Neuronal stem cell (in vitro differentiated cells): Measurements from ENCODE around the gene CFAP58.

Experiments
- DNase-seq: peaks from one replicate; pipeline ENCODE4 v3.0.0-alpha.2; 2013; ENCODE audit warnings: low spot score
- H2AFZ ChIP-seq: one replicate; pipeline ENCODE4 v1.6.1; 2013; ENCODE audit warnings: mild to moderate bottlenecking, low read length, inconsistent platforms
- H2AK5ac ChIP-seq: 2 replicates; pipeline ENCODE4 v1.6.1; 2013; ENCODE audit warnings: low read depth, mild to moderate bottlenecking, inconsistent platforms, low read length, moderate library complexity, mixed read lengths
- H2BK120ac ChIP-seq: 2 replicates; pipeline ENCODE4 v1.6.1; 2013; ENCODE audit warnings: low read depth, mild to moderate bottlenecking, inconsistent platforms, low read length, moderate library complexity, mixed read lengths
- H2BK12ac ChIP-seq: one replicate; pipeline ENCODE4 v1.6.1; 2013; ENCODE audit warnings: low read length, inconsistent platforms
- H2BK15ac ChIP-seq: 2 replicates; pipeline ENCODE4 v1.6.1; 2013; ENCODE audit warnings: mild to moderate bottlenecking, low read length, inconsistent platforms, mixed read lengths
- H2BK5ac ChIP-seq: one replicate; pipeline ENCODE4 v1.6.1; 2013; ENCODE audit warnings: inconsistent platforms, mild to moderate bottlenecking, low read length, moderate library complexity
- H3K14ac ChIP-seq: one replicate; pipeline ENCODE4 v1.6.1; 2013; ENCODE audit warnings: low read length, inconsistent platforms
- H3K18ac ChIP-seq: 2 replicates; pipeline ENCODE4 v1.6.1; 2013; ENCODE audit warnings: low read length, inconsistent platforms
- H3K23ac ChIP-seq: 2 replicates; pipeline ENCODE4 v1.6.1; 2013; ENCODE audit warnings: low read depth, mild to moderate bottlenecking, mixed read lengths, low read length, inconsistent platforms; ENCODE audit not compliant: poor library complexity
- H3K27ac ChIP-seq: replicated peaks from 3 replicates; pipeline ENCODE4 v1.5.1; 2013; ENCODE audit warnings: low read length, inconsistent platforms
- H3K27me3 ChIP-seq, 3 experiments: 2 replicates each; pipeline ENCODE4 v1.6.1; 2013; ENCODE audit warnings: low read length in 3 of 3, mild to moderate bottlenecking in 2 of 3, inconsistent platforms in 1 of 3, low read depth in 1 of 3, mixed read lengths in 1 of 3, moderate library complexity in 1 of 3; ENCODE audit not compliant: control insufficient read depth in 3 of 3, insufficient read depth in 3 of 3
- H3K36me3 ChIP-seq, 2 donors: replicated peaks in 1 of 2; 2 replicates each; pipeline ENCODE4 v1.6.1; 2013; ENCODE audit warnings: low read length in 2 of 2; ENCODE audit not compliant: control insufficient read depth in 2 of 2, insufficient read depth in 2 of 2
- H3K4ac ChIP-seq: 2 replicates; pipeline ENCODE4 v1.6.1; 2013; ENCODE audit warnings: inconsistent platforms, mild to moderate bottlenecking, low read length, moderate library complexity
- H3K4me1 ChIP-seq, 2 donors: 1 replicate in 1 of 2; 2 replicates in 1 of 2; pipeline ENCODE4 v1.6.1; 2013; ENCODE audit warnings: low read length in 2 of 2, low read depth in 1 of 2; ENCODE audit not compliant: control insufficient read depth in 2 of 2, insufficient read depth in 1 of 2
- H3K4me2 ChIP-seq: one replicate; pipeline ENCODE4 v1.6.1; 2013; ENCODE audit warnings: mild to moderate bottlenecking, low read length, inconsistent platforms; ENCODE audit not compliant: insufficient read depth, poor library complexity, severe bottlenecking
- H3K4me3 ChIP-seq, 2 donors: 2 replicates each; pipeline ENCODE4 v1.5.1; 2013; ENCODE audit warnings: low read length in 2 of 2, mild to moderate bottlenecking in 2 of 2, inconsistent platforms in 1 of 2, moderate library complexity in 1 of 2
- H3K79me1 ChIP-seq: one replicate; pipeline ENCODE4 v1.6.1; 2013; ENCODE audit warnings: low read depth, mild to moderate bottlenecking, inconsistent platforms, low read length, moderate library complexity
- H3K9ac ChIP-seq: one replicate; pipeline ENCODE4 v1.6.1; 2013; ENCODE audit warnings: mild to moderate bottlenecking, low read depth, low read length, inconsistent platforms; ENCODE audit not compliant: poor library complexity
- H3K9me3 ChIP-seq, 2 donors: replicated peaks in 1 of 2; 2 replicates each; pipeline versions ENCODE3 to v1.6.1; 2013; ENCODE audit warnings: low read length in 2 of 2, mild to moderate bottlenecking in 2 of 2, inconsistent platforms in 1 of 2, low read depth in 1 of 2, mixed read lengths in 1 of 2, moderate library complexity in 1 of 2; ENCODE audit not compliant: control insufficient read depth in 2 of 2, insufficient read depth in 1 of 2
- H4K8ac ChIP-seq: one replicate; pipeline ENCODE4 v1.6.1; 2013; ENCODE audit warnings: low read depth, mild to moderate bottlenecking, inconsistent platforms, low read length, moderate library complexity
- H4K91ac ChIP-seq: one replicate; pipeline ENCODE4 v1.6.1; 2013; ENCODE audit warnings: low read length, low read depth, mild to moderate bottlenecking, inconsistent platforms; ENCODE audit not compliant: poor library complexity
- WGBS, 2 donors: extraction: QIAGEN DNeasy Blood & Tissue Kit; methylation state at CpG; one replicate each; pipeline ENCODE4 v1.1.7; 2013; ENCODE audit warnings: missing lambda C conversion rate in 2 of 2, mixed read lengths in 1 of 2; ENCODE audit not compliant: insufficient read length in 2 of 2, insufficient replicate concordance in 1 of 2; ENCODE audit errors: extremely low coverage in 2 of 2; 5-methylcytosine and 5-hydroxymethylcytosine counted together

The CFAP58 gene

GRCh38 chr10:104340641-104341040 is 13.0 kb upstream of the CFAP58 start:
- WGBS, 2 donors, result no CpG with 5 or more reads among the region's 4 CpGs
- H4K8ac ChIP-seq, result no peak overlapping the region
- no peak overlapping the region for H2BK15ac ChIP-seq

DNA sequence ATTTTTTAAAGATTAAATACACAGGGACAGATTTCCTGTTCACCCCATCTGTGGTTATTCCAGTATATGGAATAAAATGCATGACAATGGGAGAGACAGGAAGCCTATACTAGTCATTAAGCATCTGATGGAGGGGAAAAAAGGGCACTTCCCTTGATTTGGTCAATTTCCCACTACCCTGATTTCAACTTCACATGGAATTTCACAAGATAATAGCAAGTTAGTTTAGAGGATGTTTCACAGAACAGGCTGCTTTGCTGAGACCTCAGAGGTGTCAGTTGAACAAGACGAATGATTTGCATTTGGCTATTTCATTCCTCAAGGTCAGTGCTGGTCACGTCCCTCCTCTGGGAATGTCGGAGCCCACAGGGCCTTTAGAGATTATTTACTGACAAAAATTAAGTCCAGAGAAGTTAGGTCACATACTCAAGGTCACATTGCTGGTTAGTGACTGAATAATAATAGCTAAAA is 10.7 kb upstream of the CFAP58 start:
- no peak overlapping the region for H3K4me3 ChIP-seq
- no CpG with 5 or more reads among the region's 3 CpGs for WGBS, 2 donors
- H2BK12ac ChIP-seq, result no peak overlapping the region
- no peaks in the 10 kb centered on the region for H3K79me1 ChIP-seq
- no peak overlapping the region for H4K8ac ChIP-seq
- H3K4me2 ChIP-seq, result no peak overlapping the region
- no peak for DNase-seq
- H3K4ac ChIP-seq, result no peak overlapping the region
- H2AK5ac ChIP-seq, result no peak overlapping the region
- H3K23ac ChIP-seq, result no peak overlapping the region
- H2AFZ ChIP-seq, result no peak overlapping the region
- H3K18ac ChIP-seq, result no peak overlapping the region
- H3K36me3 ChIP-seq, result no peaks in the 10 kb centered on the region
- peaks cover 0 to 10% (median 0%) of the 10 kb centered on the region in 3 experiments for H3K27me3 ChIP-seq
- no peaks in the 10 kb centered on the region for H3K9me3 ChIP-seq
- no peak overlapping the region for H4K91ac ChIP-seq
- no peak overlapping the region for H3K27ac ChIP-seq
- no peak overlapping the region for H2BK5ac ChIP-seq
- H2BK120ac ChIP-seq, result no peak overlapping the region
- H3K9ac ChIP-seq, result no peak overlapping the region
- no peak overlapping the region for H3K14ac ChIP-seq
- H3K4me1 ChIP-seq, result peaks cover 0 to 6% of the 10 kb centered on the region in 2 donors
- H2BK15ac ChIP-seq, result no peak overlapping the region

More at GRCh38 chr10:104340641-104341040, 13.0 kb upstream of the CFAP58 start:
- H3K4me1 ChIP-seq, result peaks cover 10 to 14% of the 10 kb centered on the region in 2 donors
- peaks cover 0 to 2% of the 10 kb centered on the region in 2 donors for H3K36me3 ChIP-seq
- no peak overlapping the region for H2AK5ac ChIP-seq
- no peaks in the 10 kb centered on the region for H3K9me3 ChIP-seq
- no peak overlapping the region for H2BK120ac ChIP-seq
- H3K4me2 ChIP-seq, result no peak overlapping the region
- no peak overlapping the region for H3K14ac ChIP-seq
- no peak overlapping the region for H2BK12ac ChIP-seq
- no peak overlapping the region for H2BK5ac ChIP-seq
- no peak overlapping the region for H3K4me3 ChIP-seq
- H3K79me1 ChIP-seq, result no peaks in the 10 kb centered on the region
- no peak overlapping the region for H4K91ac ChIP-seq
- H3K18ac ChIP-seq, result no peak overlapping the region
- H3K27me3 ChIP-seq, result peaks cover 0 to 14% (median 0%) of the 10 kb centered on the region in 3 experiments
- no peak overlapping the region for H3K27ac ChIP-seq
- H3K9ac ChIP-seq, result no peak overlapping the region
- H3K23ac ChIP-seq, result no peak overlapping the region
- no peak overlapping the region for H2AFZ ChIP-seq
- no peak overlapping the region for H3K4ac ChIP-seq
- no peak for DNase-seq

DNA sequence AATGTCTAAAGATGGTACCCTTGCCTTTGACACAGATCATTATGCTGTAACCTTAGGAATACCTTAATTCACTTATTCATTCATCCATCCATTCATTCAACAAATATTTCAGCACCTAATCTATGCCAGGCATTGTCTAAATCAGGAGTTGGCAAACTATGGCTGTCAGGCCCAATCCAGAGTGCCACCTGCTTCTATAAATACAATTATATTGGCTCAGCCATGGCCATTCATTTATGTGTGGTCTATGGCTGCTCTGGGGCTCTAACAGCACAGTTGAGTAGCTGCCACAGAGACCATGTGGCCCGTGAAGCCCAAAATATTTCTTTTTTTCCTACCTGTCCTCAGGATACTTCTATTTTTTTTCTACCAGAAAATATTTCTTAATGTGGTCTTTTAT is 9.4 kb upstream of the CFAP58 start:
- Histone ChIP-seq H3K23ac (no peak overlapping the region), H2BK5ac (no peak overlapping the region), H2BK12ac (no peak overlapping the region), H2BK120ac (no peak overlapping the region), H3K14ac (no peak overlapping the region), H3K4ac (no peak overlapping the region), H3K79me1 (no peaks in the 10 kb centered on the region), H2BK15ac (no peak overlapping the region), H3K27ac (no peak overlapping the region), H4K91ac (no peak overlapping the region), H3K4me1 (peaks cover 0 to 4% of the 10 kb centered on the region in 2 donors), H3K9ac (no peak overlapping the region), H3K4me2 (no peak overlapping the region), H3K36me3 (no peaks in the 10 kb centered on the region), H2AFZ (no peak overlapping the region), H3K18ac (no peak overlapping the region), H3K4me3 (no peak overlapping the region), H3K9me3 (no peaks in the 10 kb centered on the region), H4K8ac (no peak overlapping the region), H2AK5ac (no peak overlapping the region), H3K27me3 (peaks cover 0 to 7% (median 0%) of the 10 kb centered on the region in 3 experiments)
- WGBS, 2 donors, result no CpG with 5 or more reads among the region's 1 CpG
- DNase-seq, result no peak

DNA sequence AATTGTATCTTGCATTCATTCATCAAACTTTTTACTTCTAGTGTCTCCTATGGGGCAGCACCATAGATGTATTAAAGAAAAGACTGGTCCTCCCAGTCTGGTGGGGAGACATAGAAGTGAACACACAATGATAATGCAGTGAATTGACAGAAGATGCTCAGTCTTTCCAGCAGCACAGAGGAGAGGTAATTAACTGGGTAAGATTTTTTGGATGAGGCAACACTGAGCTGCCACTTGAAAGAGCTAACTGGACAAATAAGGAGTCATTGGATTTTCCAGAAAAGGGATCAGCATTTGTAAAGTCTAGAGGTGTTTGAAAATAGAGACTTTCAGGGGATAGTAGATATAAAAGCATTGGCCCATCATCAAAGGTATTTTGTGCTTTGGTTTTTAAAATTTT is 8.1 kb upstream of the CFAP58 start:
- no peak overlapping the region for H2BK120ac ChIP-seq
- no peak for DNase-seq
- H3K18ac ChIP-seq, result no peak overlapping the region
- no peak overlapping the region for H3K4me2 ChIP-seq
- no peak overlapping the region for H3K27ac ChIP-seq
- no peak overlapping the region for H3K23ac ChIP-seq
- H2AK5ac ChIP-seq, result no peak overlapping the region
- H2BK15ac ChIP-seq, result no peak overlapping the region
- H3K9ac ChIP-seq, result no peak overlapping the region
- H3K4me3 ChIP-seq, result no peak overlapping the region
- H3K14ac ChIP-seq, result no peak overlapping the region
- no peak overlapping the region for H2BK12ac ChIP-seq
- H3K36me3 ChIP-seq, result no peaks in the 10 kb centered on the region
- H3K9me3 ChIP-seq, result no peaks in the 10 kb centered on the region
- no peak overlapping the region for H4K8ac ChIP-seq
- peaks cover 0 to 4% of the 10 kb centered on the region in 2 donors for H3K4me1 ChIP-seq
- H3K27me3 ChIP-seq, result peaks cover 0 to 1% (median 0%) of the 10 kb centered on the region in 3 experiments
- H4K91ac ChIP-seq, result no peak overlapping the region
- H2AFZ ChIP-seq, result no peak overlapping the region
- H3K4ac ChIP-seq, result no peak overlapping the region
- H3K79me1 ChIP-seq, result no peaks in the 10 kb centered on the region
- no peak overlapping the region for H2BK5ac ChIP-seq
